ENCODE results near the gene CPSF6.
"Not testable (repeated sequence)": the region's sequence is repeated elsewhere in the genome, so short reads cannot be mapped to it uniquely, and the experiment has no call there.

Gene CPSF6

DNA sequence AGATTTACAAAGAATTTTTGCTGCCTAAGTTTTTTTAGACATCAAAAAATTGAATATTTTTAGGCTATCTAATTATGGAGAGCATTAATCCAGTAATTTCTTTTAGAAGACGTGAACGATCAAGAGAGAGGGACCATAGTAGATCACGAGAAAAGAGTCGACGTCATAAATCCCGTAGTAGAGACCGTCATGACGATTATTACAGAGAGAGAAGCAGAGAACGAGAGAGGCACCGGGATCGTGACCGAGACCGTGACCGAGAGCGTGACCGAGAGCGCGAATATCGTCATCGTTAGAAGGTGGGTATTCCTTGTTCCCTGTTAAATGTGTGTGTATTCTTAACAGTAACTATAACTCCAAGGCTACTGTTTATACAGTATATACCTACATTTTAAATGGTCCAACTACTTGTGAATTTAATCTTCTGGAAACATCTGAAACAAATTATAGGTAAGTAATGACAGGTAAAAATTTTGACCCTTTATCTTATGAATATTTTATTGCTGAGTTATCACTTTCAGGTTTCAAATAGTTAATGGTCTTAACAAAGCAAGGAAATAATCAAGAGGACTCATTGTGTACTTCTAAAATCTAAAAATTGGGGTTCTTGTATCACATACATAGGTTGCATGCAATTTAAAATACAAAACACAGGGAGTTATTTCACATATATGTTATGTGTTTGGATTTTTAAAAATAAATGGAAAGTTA is 23.1 kb downstream of the CPSF6 start:
- DNase-seq (ENCODE audit: low read depth): no peak

DNA sequence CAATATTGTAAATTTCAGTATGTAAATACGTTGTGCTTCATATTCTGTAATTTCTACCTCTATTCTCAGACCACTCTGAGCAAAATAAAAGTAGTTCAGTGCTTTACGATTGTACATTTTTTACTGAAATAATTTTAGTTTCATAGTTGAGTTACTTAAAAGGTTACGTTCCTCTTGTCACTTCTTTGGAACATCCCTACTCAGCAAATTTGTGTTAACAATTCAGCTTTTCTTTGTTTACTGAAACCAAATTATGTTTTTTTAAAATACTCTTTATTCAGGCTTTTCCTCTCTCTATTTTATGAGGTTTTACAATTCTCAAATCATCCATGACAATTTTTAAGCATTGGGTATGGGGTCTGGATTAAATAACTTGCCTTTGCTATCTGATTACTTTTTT is 25.8 kb downstream of the CPSF6 start:
- DNase-seq (ENCODE audit: low read depth): no peak

GRCh38 chr12:69265633-69266032 is 26.3 kb downstream of the CPSF6 start:
- DNase-seq (ENCODE audit: low read depth): not testable (repeated sequence)

DNA sequence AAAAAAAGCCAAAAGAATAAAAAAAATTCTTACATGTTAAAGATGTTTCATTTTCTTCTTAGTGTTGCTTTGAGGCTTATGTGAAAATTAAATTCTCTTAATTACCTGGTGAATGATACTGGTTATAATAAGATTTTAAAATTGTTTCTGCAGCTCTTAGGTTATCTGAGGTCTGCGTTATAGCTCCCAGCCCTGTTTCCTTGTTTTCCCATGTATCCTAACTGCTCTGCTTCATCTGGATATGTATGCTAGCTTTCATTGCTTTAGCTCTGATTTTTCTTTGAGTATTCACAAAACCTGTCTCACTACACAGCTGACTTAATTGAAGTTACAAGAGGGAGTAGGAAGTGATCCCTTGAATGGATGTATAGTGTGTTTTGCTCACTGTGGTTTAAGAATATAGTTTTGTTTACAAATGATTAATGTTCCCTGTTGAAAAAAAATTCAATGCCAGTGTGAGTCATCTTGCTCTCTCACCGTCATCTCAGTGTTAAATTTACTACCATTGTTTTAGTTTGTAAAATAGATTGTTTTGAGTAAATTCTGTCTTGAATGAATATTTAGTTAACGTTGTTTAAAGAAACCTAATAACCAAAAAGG is 26.8 kb downstream of the CPSF6 start:
- peak; percentile 79 for DNase-seq (ENCODE audit: low read depth)

DNA sequence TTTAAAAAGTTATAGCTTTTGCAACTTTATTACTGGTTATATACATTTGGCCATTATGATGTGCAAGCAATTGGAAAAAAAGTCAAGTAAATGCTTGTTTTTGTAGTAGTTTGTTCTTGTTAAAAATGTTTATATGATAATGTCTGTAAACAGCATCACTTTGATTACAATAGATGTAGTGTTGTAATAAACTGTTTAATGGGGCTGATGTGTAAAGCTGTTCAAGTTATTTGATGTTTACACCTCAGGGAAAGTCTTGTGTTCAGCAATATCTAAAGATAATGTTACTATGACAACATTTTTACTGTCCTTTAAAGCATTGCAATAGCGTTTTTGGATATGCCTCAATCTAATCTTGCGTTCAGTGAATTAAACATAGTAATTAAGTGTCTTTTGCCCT is 30.4 kb downstream of the CPSF6 start:
- no peak for DNase-seq (ENCODE audit: low read depth)

- DNase-seq (ENCODE audit: low read depth): no peak
Measured at GRCh38 chr12:69272511-69272910, 33.1 kb downstream of the CPSF6 start.

DNA sequence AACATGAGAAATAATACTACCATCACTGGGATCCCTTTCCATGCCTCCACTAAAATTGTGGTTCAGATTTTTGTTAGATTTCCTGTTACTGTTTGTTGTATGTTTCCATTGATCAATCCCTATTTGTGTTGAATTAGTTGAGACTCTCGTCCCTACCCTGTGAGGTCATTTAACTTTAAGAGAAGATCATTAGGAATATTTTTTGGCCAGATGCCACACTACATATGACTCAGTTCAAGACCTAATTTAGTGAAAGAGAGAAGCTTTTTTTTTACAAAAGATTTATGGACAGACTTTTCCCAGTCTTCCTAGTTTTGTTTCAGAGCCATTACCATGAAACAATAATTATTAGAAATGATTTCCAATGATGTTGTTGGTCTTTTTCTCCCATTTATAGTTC is 35.5 kb downstream of the CPSF6 start:
- DNase-seq (ENCODE audit: low read depth): peak; percentile 33

DNA sequence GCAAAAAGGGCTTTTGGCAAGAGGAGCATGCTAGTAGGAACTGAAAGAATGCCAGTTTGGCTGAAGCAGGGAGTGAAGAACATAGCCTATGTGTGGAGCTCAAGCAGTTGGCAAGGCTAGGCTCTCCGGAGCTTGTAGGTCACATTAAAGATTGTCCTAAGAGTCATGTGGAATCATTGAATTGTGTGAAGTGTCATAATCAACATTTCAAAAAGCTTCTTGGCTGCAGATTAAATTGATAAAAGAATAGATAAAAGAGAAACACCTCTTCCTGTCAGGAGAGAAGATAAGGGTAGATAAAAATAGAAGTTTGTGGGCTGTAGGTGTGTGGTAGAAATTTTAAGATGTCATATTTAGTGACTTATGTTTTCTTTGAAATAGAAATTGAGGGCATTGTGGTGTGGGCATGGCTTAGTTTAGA is 36.1 kb downstream of the CPSF6 start:
- no peak for DNase-seq (ENCODE audit: low read depth)

DNA sequence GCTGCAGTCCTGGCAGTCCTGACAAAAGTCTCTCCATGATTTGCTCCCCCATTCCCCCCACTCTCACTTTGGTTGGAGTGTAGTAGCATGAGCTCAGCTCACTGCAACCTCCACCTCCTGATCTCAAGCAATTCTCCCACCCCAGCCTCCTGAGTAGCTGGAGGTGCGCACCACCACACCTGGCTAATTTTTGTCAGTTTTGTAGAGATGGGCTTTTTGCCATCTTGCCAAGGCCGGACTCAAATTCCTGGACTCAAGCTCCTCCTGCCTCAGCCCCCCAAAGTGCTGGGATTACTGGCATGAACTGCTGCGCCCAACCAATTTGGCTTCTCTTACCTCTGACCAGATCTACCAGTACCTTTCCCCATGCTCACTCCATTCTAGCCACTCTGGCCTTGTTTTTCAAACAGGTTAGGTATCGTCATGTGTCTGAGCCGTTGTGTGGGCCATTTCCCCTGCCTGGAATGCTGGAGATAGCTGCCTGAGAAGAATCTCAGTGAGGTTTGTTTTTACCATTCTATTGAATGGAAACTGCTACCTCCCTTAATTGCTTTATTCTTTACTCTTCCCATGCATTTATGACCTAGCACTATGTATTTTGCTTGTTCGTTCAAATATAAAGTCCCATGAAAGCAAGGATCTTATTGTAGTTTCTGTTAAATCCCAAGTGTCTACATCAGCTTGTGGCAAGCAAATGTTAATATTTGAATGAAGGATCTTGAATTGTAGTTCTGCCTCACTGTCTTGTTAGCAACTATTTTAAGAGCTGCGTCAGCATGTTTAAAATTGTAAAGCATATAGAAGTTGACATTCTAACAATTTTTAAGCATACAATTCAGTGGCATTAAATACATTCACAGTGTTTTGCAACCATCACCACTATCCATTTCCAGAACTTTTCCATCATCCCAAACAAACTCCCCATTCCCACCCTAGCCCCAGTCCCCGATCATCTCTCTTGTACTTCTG is 39.7 kb downstream of the CPSF6 start:
- DNase-seq (ENCODE audit: low read depth): no peak

- DNase-seq (ENCODE audit: low read depth): peak; percentile 73
Measured at GRCh38 chr12:69284131-69284530, 44.8 kb downstream of the CPSF6 start.

- DNase-seq (ENCODE audit: low read depth): no peak
Measured at GRCh38 chr12:69287556-69287955, 48.2 kb downstream of the CPSF6 start.

DNA sequence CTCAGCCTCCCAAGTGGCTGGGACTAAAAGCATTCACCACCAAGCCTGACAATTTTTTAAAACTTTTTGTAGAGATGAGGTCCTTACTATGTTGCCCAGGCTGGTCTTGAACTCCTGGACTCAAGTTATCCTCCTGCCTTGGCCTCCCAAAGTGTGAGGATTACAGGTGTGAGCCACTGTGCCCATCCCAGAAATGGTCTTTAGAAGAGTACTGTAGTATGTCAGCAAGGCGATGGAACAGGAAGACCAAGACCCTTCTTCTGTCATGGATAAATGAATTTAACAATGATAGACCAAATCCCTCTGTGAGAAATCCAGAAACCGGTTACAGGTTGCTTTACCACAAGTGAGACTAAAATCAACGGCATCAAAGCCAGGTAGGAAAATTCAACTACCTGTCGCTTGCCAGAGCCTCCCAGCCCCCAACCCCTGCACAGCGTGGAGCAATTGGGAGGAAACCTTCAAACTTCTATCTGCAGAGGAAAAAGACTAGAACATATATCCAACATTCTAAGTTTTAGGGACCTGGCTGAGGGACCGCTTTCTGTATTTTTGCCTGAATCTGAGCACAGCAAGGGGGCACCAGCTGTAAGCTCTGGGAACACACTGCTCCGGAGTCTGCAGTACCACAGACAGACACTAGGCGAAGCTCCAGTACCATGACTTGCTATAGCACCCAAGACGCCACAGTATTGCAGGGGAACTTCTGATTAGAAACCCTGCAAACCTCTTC is 51.3 kb downstream of the CPSF6 start:
- peak; percentile 84 for DNase-seq (ENCODE audit: low read depth)

DNA sequence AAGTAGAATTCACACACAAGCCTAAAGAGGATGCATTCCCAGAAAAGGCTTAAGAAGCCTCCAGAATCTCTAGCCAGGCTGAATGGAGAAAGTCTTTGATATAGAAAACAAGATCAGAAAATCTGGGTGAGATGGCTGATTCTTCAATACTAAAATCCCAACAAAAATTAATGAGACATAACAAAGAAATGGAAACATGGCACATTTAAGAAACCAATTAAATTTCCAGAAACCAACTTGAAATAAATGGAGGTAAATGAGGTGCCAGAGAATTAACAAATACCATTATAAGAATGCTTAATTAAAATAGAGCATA is 51.9 kb downstream of the CPSF6 start:
- no peak for DNase-seq (ENCODE audit: low read depth)

GRCh38 chr12:69298133-69298532 is 58.8 kb downstream of the CPSF6 start:
- no peak for DNase-seq (ENCODE audit: low read depth)

GRCh38 chr12:69298947-69299346 is 59.6 kb downstream of the CPSF6 start:
- DNase-seq (ENCODE audit: low read depth): no peak

DNA sequence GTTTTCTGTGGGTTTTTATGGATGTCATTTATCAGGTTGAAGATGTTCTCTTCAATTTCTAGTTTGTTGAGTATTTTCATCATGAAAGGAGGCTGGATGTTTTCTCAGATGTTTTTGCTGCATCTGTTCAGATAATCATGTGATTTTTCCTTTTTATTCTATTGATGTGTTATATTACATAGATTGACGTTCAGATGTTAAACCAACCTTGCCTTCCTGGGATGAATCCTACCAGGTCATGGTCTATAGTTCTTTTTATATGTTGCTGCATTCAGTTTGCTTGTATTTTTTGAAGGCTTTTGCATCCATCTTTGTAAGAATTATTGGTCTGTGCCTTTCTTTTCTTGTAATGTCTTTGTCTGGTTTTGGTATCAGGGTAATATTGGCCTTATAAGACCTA is 64.9 kb downstream of the CPSF6 start:
- DNase-seq (ENCODE audit: low read depth): no peak

GRCh38 chr12:69309461-69309860 is 70.1 kb downstream of the CPSF6 start:
- peak; percentile 41 for DNase-seq (ENCODE audit: low read depth)

DNA sequence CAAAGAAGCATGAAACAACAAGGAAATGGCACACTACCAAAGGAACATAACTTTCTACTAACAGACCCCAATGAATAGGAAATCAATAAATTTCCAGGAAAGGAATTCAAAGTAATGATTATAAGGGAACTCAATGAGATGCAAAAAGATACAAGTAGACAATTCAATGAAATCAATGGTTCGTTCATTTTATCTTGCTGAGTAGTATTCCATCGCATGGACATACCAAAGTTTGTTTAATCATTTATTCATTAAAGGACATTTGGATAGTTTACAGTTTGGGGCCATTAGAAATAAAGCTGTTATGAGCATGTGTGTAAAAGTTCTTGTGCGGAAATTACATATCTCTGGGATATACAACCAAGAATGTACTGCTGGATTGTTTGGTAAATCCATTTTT is 73.8 kb downstream of the CPSF6 start:
- DNase-seq (ENCODE audit: low read depth): no peak

- DNase-seq (ENCODE audit: low read depth): not testable (repeated sequence)
Measured at GRCh38 chr12:69316784-69317183, 77.4 kb downstream of the CPSF6 start.

DNA sequence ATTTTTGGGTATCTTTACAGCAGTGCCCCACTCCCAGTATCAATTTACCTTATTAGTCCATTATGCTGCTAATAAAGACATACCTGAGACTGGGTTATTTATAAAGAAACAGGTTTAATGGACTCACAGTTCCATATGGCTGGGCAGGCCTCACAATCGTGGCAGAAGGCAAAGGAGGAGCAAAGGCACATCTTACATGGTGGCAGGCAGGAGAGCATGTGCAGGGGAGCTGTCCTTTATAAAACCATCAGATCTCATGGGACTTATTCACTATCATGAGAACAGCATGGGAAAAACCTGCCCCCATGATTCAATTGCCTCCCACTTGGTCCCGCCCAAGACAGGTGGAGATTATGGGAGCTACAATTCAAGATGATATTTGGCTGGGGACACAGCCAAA is 77.9 kb downstream of the CPSF6 start:
- DNase-seq (ENCODE audit: low read depth): not testable (repeated sequence)

DNA sequence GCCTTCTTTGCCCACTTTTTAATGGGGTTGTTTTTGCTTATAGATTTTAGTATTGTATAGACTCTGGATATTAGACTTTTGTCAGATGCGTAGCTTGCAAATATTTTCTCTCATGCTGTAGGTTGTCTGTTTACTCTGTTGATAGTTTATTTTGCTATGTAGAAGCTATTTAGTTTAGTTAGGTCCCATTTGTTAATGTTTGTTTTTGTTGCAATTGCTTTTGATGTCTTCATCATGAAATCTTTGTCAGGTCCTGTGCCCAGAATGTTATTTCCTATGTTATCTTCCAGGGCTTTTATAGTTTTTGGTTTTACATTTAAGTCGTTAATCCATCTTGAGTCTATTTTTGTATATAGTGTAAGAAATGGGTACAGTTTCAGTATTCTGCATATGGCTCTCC is 78.9 kb downstream of the CPSF6 start:
- no peak for DNase-seq (ENCODE audit: low read depth)

DNA sequence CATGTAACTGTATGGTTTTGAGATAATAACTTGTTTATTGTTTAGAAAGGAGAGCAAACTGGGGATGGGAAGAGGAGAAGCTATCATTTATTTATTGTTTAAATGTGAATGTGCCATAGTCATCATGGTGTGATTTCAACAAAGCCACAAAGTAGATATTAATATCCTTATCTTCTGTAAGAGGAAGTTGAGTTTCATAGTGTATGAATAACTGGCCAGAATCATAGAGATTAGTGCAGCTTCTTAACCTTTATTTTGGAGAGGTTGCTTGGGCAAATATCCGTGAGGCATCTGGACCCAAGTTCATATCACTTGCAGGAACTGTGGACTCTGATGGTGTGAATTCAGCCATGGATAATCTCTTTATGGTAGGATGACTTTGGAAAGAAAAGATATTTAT is 82.0 kb downstream of the CPSF6 start:
- DNase-seq (ENCODE audit: low read depth): no peak

Measured in iris pigment epithelial cell (primary cell).